PC-9 (cell line): ENCODE data around the gene CTDP1. TPM values are rescaled to one million over a fixed set of nuclear protein-coding genes. Genes with fewer than 3 reads are reported as not detected.

Experiments
- BruUV-seq: library from RNA; stranded (reverse); fragments of 400-500 nt; replicated peaks from 2 replicates; lab custom pipeline; 2021; lab: Mats Ljungman, UMichigan
- CTCF ChIA-PET: fragments of 300-600 bp; sonication (Branson Sonifier 250); formaldehyde crosslinking; loops from one replicate; lab custom pipeline; 2022; ENCODE audit warnings: antibody characterized with exemption; lab: Charles Lee
- POLR2A ChIA-PET: fragments of 300-600 bp; sonication (Branson Sonifier 250); formaldehyde crosslinking; loops from one replicate; lab custom pipeline; 2022; ENCODE audit warnings: antibody characterized with exemption; ENCODE audit not compliant: unreplicated experiment; lab: Charles Lee
- DNase-seq, 2 experiments: peaks; one replicate each; pipeline versions ENCODE4 v3.0.0 to v3.0.0-alpha.2; 2015 to 2022; ENCODE audit warnings: mixed read lengths in 1 of 2
- H2AFZ ChIP-seq: fragments of 200-600 bp; sonication (generic); 2 replicates; pipeline ENCODE4 v1.8.1; 2017; ENCODE audit warnings: antibody characterized with exemption
- H3F3A ChIP-seq: fragments of 200-600 bp; sonication (generic); 2 replicates; pipeline ENCODE4 v1.8.1; 2017; ENCODE audit warnings: antibody characterized with exemption, mild to moderate bottlenecking, low read depth; ENCODE audit not compliant: insufficient read depth
- H3K27ac ChIP-seq: fragments of 200-600 bp; sonication (generic); 2 replicates; pipeline ENCODE4 v1.6.1; 2016; ENCODE audit warnings: mixed run types
- H3K27me3 ChIP-seq: fragments of 200-600 bp; sonication (generic); 2 replicates; pipeline ENCODE4 v1.6.1; 2016; ENCODE audit warnings: low read depth, mixed run types; ENCODE audit not compliant: insufficient read depth
- H3K36me3 ChIP-seq: fragments of 200-600 bp; sonication (generic); 2 replicates; pipeline ENCODE4 v1.6.1; 2016; ENCODE audit warnings: low read depth, mixed run types
- H3K4me1 ChIP-seq: fragments of 200-600 bp; sonication (generic); replicated peaks from 2 replicates; pipeline ENCODE4 v1.6.1; 2016; ENCODE audit warnings: mixed run types; ENCODE audit not compliant: insufficient read depth
- H3K4me2 ChIP-seq: fragments of 200-600 bp; sonication (generic); 2 replicates; pipeline ENCODE4 v1.6.1; 2017; ENCODE audit warnings: mixed run types
- H3K4me3 ChIP-seq: fragments of 200-600 bp; sonication (generic); 2 replicates; pipeline ENCODE4 v1.6.1; 2016; ENCODE audit warnings: mixed run types
- H3K79me2 ChIP-seq: fragments of 200-600 bp; sonication (generic); 2 replicates; pipeline ENCODE4 v1.6.1; 2017; ENCODE audit warnings: low read depth, mixed run types
- H3K9me2 ChIP-seq: fragments of 200-600 bp; sonication (generic); 2 replicates; pipeline ENCODE4 v1.8.1; 2017; ENCODE audit warnings: mild to moderate bottlenecking; ENCODE audit not compliant: insufficient read depth
- H3K9me3 ChIP-seq: fragments of 200-600 bp; sonication (generic); 2 replicates; pipeline ENCODE4 v1.8.1; 2016; ENCODE audit warnings: low read depth; ENCODE audit not compliant: insufficient read depth
- H4K20me1 ChIP-seq: fragments of 200-600 bp; sonication (generic); 2 replicates; pipeline ENCODE4 v1.8.1; 2017; ENCODE audit not compliant: insufficient read depth
- EZH2 ChIP-seq: fragments of 200-600 bp; sonication (generic); IDR thresholded peaks from 2 replicates; pipeline ENCODE4 v1.8.0; 2017; ENCODE audit warnings: antibody characterized with exemption, low read depth
- intact Hi-C: fragments of 100-400 bp; cut with micrococcal nuclease; formaldehyde crosslinking; loops from one replicate; pipeline ENCODE4 v1.10.0; 2022; ENCODE audit not compliant: unreplicated experiment
- total RNA-seq: library from RNA; stranded (reverse); gene quantifications from 2 replicates; pipeline ENCODE4 v1.2.3, GENCODE V29; 2021
- TF ChIP-seq, protein P1 (sequence below): fragments of 200-600 bp; sonication (generic); conservative IDR thresholded peaks from 2 replicates; pipeline ENCODE4 v1.6.1; 2017; ENCODE audit warnings: mixed run types, antibody characterized with exemption, mild to moderate bottlenecking, moderate library complexity

The CTDP1 gene
- total RNA-seq, 1 experiment from 2014 or later, result 16.0 TPM

DNA sequence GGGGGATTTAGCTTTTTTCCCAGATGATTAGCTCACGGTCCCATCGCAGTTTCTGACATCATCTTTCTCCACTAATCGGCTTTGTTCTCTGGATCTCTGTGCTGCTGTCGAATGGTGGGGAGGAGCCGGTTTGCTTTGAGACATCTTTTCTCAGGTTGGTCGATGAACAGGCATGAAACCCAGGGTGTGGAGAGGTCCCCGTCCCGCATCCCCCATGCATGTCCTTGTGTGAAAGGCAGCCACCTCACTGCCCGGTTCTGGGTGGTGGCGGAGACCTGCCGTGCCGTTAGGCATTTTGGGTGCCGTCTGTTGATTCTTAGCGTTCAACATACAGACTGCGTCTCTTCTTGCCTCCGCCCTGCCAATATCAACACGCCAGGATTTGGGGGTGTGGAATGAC is 57.8 kb downstream of the CTDP1 start:
- Histone ChIP-seq H3K4me1 (no peaks in the 10 kb centered on the region), H3K36me3 (peaks cover 4% of the 10 kb centered on the region; the same call in 1 of the 2 replicates), H3K9me2 (no peaks in the 10 kb centered on the region), H3K27me3 (no peaks in the 10 kb centered on the region), H3K4me3 (no peak overlapping the region), H3F3A (no peaks in the 10 kb centered on the region), H3K27ac (no peak overlapping the region), H3K79me2 (no peaks in the 10 kb centered on the region), H3K4me2 (no peak overlapping the region), H4K20me1 (no peaks in the 10 kb centered on the region), H2AFZ (no peak overlapping the region), H3K9me3 (no peaks in the 10 kb centered on the region; the same call in 1 of the 2 replicates)
- intact Hi-C loops, result no loop called here
- ChIA-PET POLR2A (no interaction called here), CTCF (no interaction called here)
- TF ChIP-seq, protein P1, sequence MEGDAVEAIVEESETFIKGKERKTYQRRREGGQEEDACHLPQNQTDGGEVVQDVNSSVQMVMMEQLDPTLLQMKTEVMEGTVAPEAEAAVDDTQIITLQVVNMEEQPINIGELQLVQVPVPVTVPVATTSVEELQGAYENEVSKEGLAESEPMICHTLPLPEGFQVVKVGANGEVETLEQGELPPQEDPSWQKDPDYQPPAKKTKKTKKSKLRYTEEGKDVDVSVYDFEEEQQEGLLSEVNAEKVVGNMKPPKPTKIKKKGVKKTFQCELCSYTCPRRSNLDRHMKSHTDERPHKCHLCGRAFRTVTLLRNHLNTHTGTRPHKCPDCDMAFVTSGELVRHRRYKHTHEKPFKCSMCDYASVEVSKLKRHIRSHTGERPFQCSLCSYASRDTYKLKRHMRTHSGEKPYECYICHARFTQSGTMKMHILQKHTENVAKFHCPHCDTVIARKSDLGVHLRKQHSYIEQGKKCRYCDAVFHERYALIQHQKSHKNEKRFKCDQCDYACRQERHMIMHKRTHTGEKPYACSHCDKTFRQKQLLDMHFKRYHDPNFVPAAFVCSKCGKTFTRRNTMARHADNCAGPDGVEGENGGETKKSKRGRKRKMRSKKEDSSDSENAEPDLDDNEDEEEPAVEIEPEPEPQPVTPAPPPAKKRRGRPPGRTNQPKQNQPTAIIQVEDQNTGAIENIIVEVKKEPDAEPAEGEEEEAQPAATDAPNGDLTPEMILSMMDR, result no peak
- no peak for TF ChIP-seq EZH2
- BruUV-seq, result no TSS peak
- DNase-seq, result no peak

DNA sequence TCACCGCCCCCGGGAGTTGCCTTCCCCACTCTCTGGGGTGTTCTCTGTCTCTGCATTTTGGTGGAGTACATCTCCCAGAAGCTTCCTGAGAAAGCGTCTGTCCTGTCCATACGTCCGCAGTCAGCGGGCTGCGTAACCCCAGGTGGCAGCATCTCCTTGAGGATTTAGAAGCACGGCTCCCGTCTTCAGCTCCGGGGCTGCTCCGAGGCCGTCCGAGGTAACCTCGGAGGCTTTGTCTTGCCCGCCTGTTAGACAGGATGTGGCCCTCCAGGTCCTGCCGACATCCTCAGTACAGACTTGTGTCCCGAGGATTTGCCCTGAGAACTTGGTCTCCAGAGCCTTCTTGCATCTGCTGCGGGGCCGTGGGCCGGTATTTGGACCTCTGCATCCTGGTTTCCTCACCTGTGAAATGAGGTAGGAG is 58.4 kb downstream of the CTDP1 start:
- TF ChIP-seq EZH2, result no peak
- TF ChIP-seq, protein P1, result no peak
- no peaks in the 10 kb centered on the region for H3F3A ChIP-seq
- intact Hi-C loops, result no loop called here
- no TSS peak for BruUV-seq
- H3K27me3 ChIP-seq, result no peaks in the 10 kb centered on the region
- DNase-seq, result no peak
- no peak overlapping the region for H3K4me2 ChIP-seq
- no peak overlapping the region for H3K27ac ChIP-seq
- no peaks in the 10 kb centered on the region for H3K36me3 ChIP-seq
- no peaks in the 10 kb centered on the region for H4K20me1 ChIP-seq
- ChIA-PET POLR2A (no interaction called here), CTCF (no interaction called here)
- H2AFZ ChIP-seq, result no peak overlapping the region
- no peaks in the 10 kb centered on the region for H3K79me2 ChIP-seq
- H3K9me2 ChIP-seq, result no peaks in the 10 kb centered on the region
- no peaks in the 10 kb centered on the region for H3K4me1 ChIP-seq
- H3K4me3 ChIP-seq, result no peak overlapping the region
- no peaks in the 10 kb centered on the region for H3K9me3 ChIP-seq

DNA sequence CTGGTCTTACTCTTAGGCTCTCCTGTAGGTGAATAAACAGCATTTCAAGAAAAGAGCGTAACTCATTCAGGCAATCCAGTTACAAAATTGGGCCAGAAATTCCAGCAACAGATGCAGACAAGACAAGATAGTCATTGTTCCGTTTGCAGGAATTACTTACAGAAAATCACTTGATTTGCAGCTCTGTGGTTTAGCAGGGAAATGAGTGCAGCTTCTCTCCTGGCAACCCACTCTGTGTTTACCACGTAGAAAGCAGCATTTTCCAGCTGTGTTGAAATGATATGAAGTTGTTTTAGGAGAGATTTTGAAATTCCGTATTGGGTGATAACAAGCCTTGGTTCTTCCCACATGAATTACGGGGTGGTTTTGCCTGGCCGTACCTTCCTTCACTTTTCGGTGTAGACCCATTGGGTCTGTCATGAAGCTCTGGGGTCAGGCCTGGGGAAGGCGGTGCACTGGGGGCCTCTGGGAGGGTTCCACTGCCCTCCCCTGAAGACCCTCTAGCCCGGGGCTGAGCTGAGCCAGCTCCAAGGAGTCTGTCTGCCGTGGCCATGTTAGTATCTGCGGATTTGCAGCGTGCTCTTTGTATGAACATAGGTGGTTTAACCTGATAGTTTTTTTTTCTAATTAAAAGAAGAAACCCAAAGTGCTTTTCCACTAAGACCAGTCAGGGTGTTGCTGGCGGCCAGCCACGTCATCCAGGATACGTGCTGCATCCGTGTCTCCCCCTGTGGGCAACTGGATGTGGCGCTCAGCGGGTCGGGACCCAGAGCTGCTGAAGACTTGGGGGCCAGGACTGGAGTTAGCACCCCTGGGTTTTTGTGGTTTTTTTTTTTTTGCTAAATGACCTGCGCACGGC is 59.2 kb downstream of the CTDP1 start:
- Histone ChIP-seq H3K79me2 (no peaks in the 10 kb centered on the region), H3K4me1 (no peaks in the 10 kb centered on the region), H3K27me3 (no peaks in the 10 kb centered on the region), H3K9me3 (no peaks in the 10 kb centered on the region), H3K4me3 (no peak overlapping the region), H3F3A (no peaks in the 10 kb centered on the region), H3K9me2 (no peaks in the 10 kb centered on the region), H4K20me1 (no peaks in the 10 kb centered on the region), H2AFZ (no peak overlapping the region), H3K27ac (no peak overlapping the region), H3K36me3 (no peaks in the 10 kb centered on the region), H3K4me2 (no peak overlapping the region)
- no peak for DNase-seq
- POLR2A ChIA-PET, result no interaction called here
- CTCF ChIA-PET, result no interaction called here
- TF ChIP-seq, protein P1, result no peak
- TF ChIP-seq EZH2, result no peak
- no TSS peak for BruUV-seq
- intact Hi-C loops, result no loop called here
